Measurements from ENCODE around the gene MERTK. TPM values are rescaled to one million over a fixed set of nuclear protein-coding genes. Genes with fewer than 3 reads are reported as not detected.

MERTK gene
- total and polyA plus RNA-seq, 2 of the 8 experiments (the other 6 are each of a cell fraction or from before 2014, with no cell fraction given): 6.5 to 7.0 TPM

- TF ChIP-seq PHF8 (conservative IDR thresholded peaks at IDR 0.05; ENCODE audit: low read depth, low read length) (no peak), CEBPB (IDR thresholded peaks at IDR 0.05; ENCODE audit: low read depth, low read length) (no peak)
Observed at GRCh38 chr2:112061840-112062239, 163.4 kb downstream of the MERTK start (continued).

Measured in H1 (cell line).